ENCODE data around the gene ATP6V0A1. TPM values are rescaled to one million over a fixed set of nuclear protein-coding genes. Genes with fewer than 3 reads are reported as not detected.
"Not testable (repeated sequence)": the region's sequence is repeated elsewhere in the genome, so short reads cannot be mapped to it uniquely, and the experiment has no call there.

The ATP6V0A1 gene
- total RNA-seq, 2 donors from 2014 or later = 69.6 to 70.1 TPM

GRCh38 chr17:42428141-42428944 is 30.3 kb upstream of the ATP6V0A1 start:
- intact Hi-C loops (cut with DNase I) = no loop called here
- peak; percentile 81 for DNase-seq (ENCODE audit: low spot score)

GRCh38 chr17:42429726-42430447 is 28.8 kb upstream of the ATP6V0A1 start:
- intact Hi-C loops (cut with DNase I) = loop anchor here in 1 of 2 donors (1.0 kb wide), 1 partner anchor 24 kb away; no protein-coding TSS in a partner anchor

GRCh38 chr17:42431758-42432161 is 26.9 kb upstream of the ATP6V0A1 start:
- intact Hi-C loops (cut with DNase I) = no loop called here
- DNase-seq (ENCODE audit: low spot score) = peak; percentile 17

More at GRCh38 chr17:42429726-42430447, 28.8 kb upstream of the ATP6V0A1 start:
- peak; percentile 5 for DNase-seq (ENCODE audit: low spot score)

GRCh38 chr17:42436391-42436790 is 22.3 kb upstream of the ATP6V0A1 start:
- no peak for DNase-seq (ENCODE audit: low spot score)
- intact Hi-C loops (cut with DNase I) = no loop called here

GRCh38 chr17:42438600-42439567 is 19.8 kb upstream of the ATP6V0A1 start:
- intact Hi-C loops (cut with DNase I) = no loop called here
- DNase-seq (ENCODE audit: low spot score) = no peak

GRCh38 chr17:42441371-42442195 is 17.1 kb upstream of the ATP6V0A1 start:
- DNase-seq (ENCODE audit: low spot score) = no peak
- intact Hi-C loops (cut with DNase I) = no loop called here

- no peak for DNase-seq (ENCODE audit: low spot score)
- intact Hi-C loops (cut with DNase I) = no loop called here
Observed at GRCh38 chr17:42442196-42442565, 16.5 kb upstream of the ATP6V0A1 start.

- intact Hi-C loops (cut with DNase I); DNase-seq (ENCODE audit: low spot score): not testable (repeated sequence)
Observed at GRCh38 chr17:42449176-42449575, 9.5 kb upstream of the ATP6V0A1 start.

- intact Hi-C loops (cut with DNase I); DNase-seq (ENCODE audit: low spot score): not testable (repeated sequence)
Observed at GRCh38 chr17:42449838-42450237, 8.8 kb upstream of the ATP6V0A1 start.

GRCh38 chr17:42451270-42451669 is 7.4 kb upstream of the ATP6V0A1 start:
- DNase-seq (ENCODE audit: low spot score); intact Hi-C loops (cut with DNase I): not testable (repeated sequence)

GRCh38 chr17:42453439-42453838 is 5.2 kb upstream of the ATP6V0A1 start:
- no peak for DNase-seq (ENCODE audit: low spot score)
- intact Hi-C loops (cut with DNase I) = no loop called here

- DNase-seq (ENCODE audit: low spot score) = not testable (repeated sequence)
- intact Hi-C loops (cut with DNase I) = loop anchor here in 1 of 2 donors (1.0 kb wide), 1 partner anchor 25 kb away; no protein-coding TSS in a partner anchor
Observed at GRCh38 chr17:42454987-42455386, 3.7 kb upstream of the ATP6V0A1 start.

- DNase-seq (ENCODE audit: low spot score) = no peak
- intact Hi-C loops (cut with DNase I) = no loop called here
Observed at GRCh38 chr17:42456223-42457106, 2.2 kb upstream of the ATP6V0A1 start.

GRCh38 chr17:42457107-42457792 is 1.4 kb upstream of the ATP6V0A1 start:
- intact Hi-C loops (cut with DNase I) = no loop called here
- DNase-seq (ENCODE audit: low spot score) = no peak

GRCh38 chr17:42459256-42459800 is 650 bp downstream of the ATP6V0A1 start:
- DNase-seq (ENCODE audit: low spot score) = peak; percentile 86
- intact Hi-C loops (cut with DNase I) = no loop called here

GRCh38 chr17:42459801-42460281 is 1.2 kb downstream of the ATP6V0A1 start:
- intact Hi-C loops (cut with DNase I) = loop anchor here in 1 of 2 donors (10.0 kb wide), 1 partner anchor 225 kb away; the partner anchor contains the start of genes CCR10 and CNTNAP1
- no peak for DNase-seq (ENCODE audit: low spot score)

Measured in posterior vena cava (tissue), 2 donors.